ENCODE data around the gene COL26A1.

DNA sequence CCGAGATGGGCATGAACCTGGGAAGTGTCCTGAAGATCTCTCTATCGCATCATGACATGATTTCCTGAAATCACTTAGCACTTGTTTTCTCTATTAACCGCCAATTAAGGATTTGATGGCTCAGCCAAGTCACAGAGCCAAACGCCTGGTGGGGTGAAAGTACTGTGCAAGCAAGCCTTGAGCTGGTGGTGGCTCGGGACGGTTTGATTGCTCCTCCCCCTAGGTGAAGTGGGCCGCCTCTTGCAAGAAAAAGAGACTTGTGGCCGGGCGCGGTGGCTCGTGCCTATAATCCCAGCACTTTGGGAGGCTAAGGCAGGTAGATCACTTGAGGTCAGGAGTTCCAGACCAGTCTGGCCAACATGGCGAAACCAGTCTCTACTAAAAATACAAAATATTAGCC is 50.3 kb downstream of the COL26A1 start:
- TF ChIP-seq, protein P1, sequence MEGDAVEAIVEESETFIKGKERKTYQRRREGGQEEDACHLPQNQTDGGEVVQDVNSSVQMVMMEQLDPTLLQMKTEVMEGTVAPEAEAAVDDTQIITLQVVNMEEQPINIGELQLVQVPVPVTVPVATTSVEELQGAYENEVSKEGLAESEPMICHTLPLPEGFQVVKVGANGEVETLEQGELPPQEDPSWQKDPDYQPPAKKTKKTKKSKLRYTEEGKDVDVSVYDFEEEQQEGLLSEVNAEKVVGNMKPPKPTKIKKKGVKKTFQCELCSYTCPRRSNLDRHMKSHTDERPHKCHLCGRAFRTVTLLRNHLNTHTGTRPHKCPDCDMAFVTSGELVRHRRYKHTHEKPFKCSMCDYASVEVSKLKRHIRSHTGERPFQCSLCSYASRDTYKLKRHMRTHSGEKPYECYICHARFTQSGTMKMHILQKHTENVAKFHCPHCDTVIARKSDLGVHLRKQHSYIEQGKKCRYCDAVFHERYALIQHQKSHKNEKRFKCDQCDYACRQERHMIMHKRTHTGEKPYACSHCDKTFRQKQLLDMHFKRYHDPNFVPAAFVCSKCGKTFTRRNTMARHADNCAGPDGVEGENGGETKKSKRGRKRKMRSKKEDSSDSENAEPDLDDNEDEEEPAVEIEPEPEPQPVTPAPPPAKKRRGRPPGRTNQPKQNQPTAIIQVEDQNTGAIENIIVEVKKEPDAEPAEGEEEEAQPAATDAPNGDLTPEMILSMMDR (IDR thresholded peaks at IDR 0.05) = no peak
- TF ChIP-seq POLR2AphosphoS5 (IDR thresholded peaks at IDR 0.05) (no peak), POLR2A (IDR thresholded peaks at IDR 0.05) (no peak)

Data from transverse colon (tissue), 4 donors.